ENCODE measurements around the gene PECR.
"Not testable (repeated sequence)": the region's sequence is repeated elsewhere in the genome, so short reads cannot be mapped to it uniquely, and the experiment has no call there.

Gene PECR

DNA sequence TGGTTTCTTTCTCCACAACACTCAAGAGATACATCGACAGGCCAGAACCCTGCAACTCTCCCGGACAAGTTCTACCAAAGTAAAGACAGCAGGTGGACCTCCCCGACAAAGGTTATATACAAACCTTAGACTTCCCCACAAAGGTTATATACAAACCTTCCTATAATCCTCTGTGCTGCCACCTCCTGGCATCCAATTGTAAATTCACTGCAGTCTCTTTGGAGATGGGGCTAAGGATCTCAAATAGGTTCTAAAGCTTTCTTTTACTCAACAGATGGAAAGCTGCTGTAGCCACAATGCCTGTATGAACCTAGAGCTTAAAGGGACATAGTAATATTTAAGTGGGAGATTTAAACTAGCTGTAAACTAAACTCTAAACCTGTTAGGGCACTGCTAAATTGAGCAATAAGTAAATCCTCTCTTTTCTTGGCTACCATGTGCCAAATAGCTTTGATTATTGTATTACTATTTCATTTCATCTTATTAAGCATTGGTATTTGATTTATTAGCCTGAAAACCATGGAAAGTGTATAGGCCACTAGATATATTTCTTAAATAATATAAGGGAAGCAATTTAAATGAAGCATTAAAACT, 58.5 kb downstream of the PECR start:
- peak; percentile 20 for DNase-seq

DNA sequence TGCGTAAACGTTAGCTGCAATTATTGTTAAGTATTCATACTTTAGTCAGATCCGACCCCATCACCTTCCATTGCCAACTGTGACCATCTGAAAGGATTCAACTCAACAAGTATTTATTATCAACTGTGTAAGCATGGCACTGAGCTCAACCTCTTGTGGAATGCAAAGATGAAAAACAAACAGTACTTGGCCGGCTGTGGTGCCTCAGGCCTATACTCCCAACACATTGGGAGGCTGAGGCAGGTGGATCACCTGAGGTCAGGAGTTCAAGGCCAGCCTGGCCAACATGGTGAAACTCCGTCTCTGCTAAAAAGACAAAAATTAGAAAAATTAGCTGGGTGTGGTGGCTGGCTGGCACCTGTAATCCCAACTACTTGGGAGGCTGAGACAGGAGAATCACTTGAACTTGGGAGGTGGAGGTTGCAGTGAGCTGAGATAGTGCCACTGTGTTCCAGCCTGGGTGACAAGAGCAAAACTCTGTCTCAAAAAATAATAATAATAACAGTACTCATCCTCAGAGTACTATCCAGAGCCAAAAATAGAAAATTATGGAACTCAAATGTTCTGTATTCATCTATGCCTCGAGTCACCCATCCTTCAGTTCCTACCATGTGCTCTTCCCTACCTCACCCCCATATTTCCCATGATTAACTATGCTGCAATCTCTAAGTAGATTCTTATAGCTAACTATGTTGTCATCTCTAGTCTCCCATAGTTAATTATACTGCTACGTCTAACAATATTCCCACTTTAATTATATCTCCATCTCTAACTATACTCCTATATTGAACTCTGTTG, 59.6 kb downstream of the PECR start:
- DNase-seq = no peak

GRCh38 chr2:216018709-216019108, 62.9 kb downstream of the PECR start:
- DNase-seq = no peak

- no peak for DNase-seq
Measured at GRCh38 chr2:216017365-216017764, 64.2 kb downstream of the PECR start.

- no peak for DNase-seq
Measured at GRCh38 chr2:216016581-216016980, 65.0 kb downstream of the PECR start.

DNA sequence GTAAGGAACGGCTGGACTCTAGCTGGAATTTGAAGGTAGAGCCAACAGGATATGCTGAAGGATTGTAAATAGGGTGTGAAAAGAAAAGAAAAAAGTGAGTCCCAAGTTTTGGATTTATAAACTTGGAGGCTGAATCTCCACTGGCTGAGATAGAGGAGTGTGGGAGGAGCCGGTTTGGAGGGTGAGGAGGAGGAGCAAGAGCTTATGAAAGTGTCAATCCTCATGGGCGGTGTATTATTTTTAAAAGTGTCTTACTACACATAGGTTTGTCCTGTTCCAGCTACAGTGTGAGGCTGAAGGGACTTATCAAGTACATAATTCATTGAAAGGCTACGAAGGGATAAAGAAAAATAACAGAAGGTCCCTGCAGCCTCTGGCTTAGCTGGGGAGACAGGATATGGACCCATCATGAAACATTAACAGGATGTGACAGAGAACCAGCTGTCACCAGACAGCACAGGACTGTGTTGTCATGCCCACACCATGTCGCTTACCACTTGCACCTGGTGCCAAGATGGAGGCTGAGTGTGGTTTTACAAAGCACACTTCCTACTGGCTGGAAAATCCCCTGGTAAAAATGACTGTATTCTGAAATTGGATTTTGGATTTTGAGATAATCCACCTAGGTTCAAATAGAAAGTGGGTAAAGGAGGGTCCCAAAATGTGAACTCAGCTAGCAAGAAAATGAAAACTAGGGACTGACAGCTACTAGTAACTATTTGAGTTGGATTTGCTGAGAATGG, 65.7 kb downstream of the PECR start:
- peak; percentile 22 for DNase-seq

DNA sequence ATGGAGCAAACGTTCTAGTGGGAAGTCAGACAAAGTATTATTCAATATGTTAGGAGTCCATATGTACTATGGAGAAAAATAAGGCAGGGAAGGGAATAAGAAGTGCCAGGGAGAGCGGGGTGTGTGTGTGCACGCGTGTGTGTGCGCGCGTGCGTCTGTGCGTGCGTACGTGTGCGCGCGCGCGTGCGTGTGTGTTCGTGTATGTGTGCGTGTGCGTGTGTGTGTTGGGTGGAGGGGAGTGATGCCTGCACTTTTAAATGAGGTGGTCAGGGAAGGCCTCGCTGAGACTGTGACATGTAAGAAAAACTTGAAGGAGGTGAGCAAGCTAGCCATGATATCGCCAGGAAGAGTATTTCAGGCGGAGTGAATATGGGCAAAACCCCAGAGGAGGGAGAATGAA, 66.6 kb downstream of the PECR start:
- DNase-seq = no peak

GRCh38 chr2:216014006-216014405, 67.6 kb downstream of the PECR start:
- no peak for DNase-seq

DNA sequence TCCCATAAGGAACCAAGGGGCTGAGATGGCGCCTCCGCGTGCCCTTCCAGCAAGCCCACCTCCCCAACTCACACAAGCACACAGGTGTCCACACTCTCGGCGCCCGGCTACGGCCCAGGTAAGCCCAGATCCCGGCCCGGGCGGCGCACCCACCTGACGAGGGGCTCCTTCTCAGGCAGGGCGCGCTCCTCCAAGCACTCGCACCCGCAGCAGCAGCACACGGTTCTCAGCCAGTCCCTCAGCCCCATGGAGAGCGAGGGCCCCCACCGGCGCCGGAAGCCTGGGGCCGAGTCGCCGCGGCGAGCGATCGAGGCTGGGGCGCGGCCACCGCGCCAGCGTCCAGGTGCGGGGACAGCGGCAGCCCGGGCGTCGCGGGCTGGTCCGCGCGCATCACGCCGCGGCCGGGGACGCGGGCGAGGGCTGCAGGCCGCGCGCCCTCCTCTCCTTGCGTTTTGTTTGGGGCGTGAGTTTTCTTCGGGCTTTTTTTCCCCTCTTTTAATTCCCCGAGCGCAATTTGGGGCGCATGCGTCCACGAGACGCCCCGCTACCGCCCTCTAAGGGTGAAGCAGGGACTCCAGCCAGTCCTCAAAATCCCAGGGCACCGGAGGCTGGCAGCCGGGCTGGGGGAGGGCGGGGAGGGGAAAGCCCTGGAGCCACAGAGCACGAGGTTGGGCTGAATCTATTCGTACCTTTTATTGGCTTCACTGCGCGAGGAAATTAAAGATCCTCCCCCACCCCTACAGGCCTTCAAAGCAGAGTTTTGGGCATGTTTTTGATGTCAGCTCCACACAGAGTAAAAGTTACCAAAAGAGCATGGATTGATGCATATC, 68.3 kb downstream of the PECR start, which contains the start of gene MREG:
Gene MREG, minus strand, starts transcription at position 472 of the 830 bp plus-strand sequence. Its CDS starts 224 bp downstream, at position 248.
- DNase-seq = peak; percentile 73

- no peak for DNase-seq
Measured at GRCh38 chr2:216012830-216013079, 68.9 kb downstream of the PECR start.

DNA sequence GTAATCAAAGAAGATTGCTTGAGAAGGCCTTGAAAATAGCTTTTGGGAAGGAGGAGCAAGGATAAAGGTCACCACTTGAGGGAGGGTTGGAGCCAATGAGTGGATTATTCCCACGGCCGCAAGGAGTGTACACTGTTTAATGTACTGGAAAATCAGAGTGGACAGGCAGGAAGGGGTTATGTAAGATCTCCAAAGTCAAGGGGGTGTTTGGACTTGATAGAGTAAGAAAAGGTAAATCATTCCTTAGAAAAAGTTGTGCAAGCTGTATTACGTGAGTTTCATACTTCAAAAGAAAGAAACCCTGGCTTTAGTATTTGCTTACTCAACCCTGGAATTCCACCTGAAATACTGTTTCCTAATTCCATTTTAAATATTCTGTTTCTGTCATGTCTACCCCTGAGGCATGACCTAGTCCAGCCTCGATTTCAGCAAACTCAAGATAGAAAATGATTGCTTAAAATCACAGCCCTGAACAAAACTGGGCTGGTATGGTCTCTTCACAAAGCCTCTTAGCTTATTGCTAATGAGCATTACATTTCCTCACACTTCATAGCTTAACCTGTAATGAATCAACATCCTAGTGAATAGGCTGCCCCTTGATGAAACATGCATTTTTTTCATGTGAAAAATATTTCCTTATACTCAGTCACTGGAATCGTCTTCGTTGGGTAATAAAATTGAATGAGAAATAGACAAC, 69.3 kb downstream of the PECR start:
- DNase-seq = no peak

DNA sequence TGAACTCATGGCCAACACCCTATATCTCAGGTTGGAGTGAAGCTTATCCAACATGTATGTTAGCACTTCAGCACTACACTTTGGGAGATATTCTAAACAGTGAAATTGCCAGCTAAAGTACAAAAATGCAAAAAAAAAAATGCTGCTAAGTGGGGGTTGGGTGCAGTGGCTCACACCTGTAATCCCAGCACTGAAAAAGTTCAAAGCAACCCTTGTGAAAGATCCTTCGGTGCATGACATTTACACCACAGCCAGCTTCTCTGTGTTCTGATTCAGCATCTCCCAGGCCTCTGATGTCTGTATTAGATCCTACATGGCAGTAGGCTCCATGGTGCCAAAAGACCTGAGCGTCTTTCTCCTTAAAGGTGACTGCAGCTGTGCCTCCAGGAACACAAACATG, 72.4 kb downstream of the PECR start:
- DNase-seq = not testable (repeated sequence)

DNA sequence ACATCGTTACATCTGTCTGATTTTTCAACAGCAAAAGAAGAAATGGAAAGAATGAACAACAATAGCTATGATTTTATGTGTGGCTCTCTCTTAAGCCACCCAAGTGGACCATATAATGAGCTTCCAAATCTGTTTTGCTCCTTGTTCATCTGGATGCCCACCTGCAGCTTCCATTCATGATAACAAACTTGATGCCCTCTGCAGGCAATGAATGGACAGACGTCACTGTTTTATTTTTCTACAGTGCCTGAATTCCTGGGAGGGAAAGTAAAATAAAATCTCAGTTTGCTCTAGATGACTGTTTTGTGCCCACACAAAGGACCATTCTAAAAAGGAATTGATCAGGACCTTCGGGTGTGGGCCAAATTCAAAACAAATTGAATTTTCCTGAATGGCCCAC, 73.2 kb downstream of the PECR start:
- no peak for DNase-seq

DNA sequence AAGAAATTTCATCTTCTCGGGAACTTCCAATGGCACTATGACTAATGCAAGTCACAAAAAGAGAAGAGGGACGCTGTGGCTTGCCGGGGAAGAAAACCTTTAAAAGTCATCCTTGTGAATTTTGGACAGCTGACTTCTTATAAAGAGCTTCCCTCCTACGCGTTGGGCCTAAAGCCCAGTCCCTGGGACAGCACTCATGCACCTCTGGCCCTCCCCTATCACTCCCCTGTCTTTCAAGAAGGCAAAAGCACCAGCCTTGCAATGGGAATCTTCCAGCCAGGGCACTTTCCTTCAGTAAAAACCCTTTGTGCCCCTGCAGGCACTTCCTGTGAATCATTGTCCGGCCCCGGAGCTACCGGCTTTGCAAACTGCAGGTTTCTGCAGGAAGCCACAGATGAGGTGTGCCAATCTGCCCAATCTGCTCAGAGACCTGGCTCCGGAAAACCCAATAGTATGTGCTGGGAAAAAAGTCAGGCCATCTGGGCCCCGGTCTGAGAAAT, 75.4 kb downstream of the PECR start:
- DNase-seq = peak; percentile 12

DNA sequence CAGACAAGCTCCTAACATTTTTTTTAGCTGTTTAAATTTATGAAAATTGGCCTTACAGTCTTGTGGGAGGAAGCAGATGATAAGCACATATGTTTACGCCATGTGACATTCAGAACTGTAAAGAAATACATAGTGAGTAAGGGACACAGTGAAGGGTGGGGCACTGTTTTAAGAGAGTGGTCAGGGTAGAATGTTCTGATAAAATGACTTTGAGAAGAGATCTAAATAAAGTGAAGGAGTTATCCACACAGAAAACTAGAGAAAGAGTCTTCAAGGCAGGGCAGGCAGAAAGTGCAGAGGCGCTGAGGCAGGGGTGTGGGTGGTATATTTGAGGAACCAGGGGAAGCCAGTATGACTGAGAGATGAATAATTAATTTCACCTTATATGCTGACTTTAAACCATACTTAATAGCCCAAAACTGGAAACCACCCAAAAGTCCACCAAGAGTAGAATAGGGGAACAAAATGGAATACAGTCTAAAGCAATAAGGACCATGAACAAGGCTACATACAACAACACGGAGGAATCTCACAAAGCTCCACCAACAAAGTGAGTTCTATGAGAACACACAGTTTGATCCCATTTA, 76.8 kb downstream of the PECR start:
- DNase-seq = no peak

DNA sequence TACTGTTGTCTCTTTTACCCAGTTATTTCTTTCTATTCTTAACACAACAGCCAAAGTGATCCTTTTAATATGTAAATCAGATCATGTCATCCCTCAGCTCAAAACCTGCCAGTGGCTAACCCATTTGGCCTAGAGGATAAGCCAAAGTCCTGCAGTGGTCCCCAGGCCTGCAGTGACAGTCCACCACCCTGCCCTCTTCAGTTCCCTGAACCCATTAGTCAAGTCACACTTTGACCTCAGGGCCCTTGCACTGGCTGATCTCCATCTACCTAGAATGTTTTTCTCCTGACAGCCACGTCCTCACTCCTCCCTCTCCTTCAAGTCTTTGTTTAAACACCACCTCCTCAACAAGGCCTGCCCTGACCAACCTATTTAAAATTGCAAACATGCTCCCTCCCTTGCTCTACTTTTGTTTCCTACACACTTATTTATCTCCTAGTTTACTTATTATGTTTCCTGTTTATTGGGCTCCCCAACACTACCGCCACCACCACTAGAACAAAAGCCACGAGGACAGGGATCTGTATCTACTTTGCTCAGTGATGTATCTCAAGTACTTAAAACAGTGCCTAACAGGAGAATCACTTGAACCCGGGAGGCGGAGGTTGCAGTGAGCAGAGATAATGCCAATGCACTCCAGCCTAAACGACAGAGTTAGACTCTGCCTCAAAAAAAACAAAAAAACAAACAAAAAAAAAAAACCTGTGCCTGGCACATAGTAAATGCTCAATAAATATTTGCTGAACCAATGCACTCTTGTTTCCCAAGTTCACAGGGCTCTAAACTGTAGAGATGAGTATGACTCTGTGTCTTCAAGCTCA, 77.5 kb downstream of the PECR start:
- DNase-seq = no peak

- DNase-seq = no peak
Measured at GRCh38 chr2:216002693-216003092, 78.9 kb downstream of the PECR start.

DNA sequence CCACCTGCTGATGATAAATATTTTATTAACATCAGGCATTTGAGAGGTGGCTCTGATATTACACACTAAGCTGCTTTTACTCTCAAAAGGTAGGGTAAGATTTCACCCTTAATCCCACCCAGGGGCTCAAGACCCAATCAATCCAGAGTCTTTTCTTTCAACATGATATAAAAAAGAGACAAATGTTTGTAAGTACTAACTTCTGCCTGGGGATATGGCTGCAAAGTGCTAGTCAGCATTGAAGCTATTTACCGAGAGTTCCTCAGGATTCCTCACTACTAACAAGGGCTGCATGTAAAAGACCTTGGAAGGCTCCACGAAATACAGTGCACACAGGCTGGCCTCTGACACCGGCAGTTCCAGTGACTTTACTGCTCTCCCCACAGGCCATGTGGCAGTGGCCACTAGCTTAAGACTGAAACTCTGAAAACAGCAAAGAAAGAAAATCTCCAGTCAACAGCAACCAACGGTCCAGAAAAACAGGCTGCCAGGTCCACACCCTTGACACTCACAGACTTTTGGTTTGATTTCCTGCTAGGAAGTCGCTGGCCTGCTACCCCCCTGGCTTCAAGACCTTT, 79.4 kb downstream of the PECR start:
- DNase-seq = no peak

GRCh38 chr2:216001216-216002100, 80.2 kb downstream of the PECR start:
- DNase-seq = no peak

GRCh38 chr2:215998636-215999035, 83.0 kb downstream of the PECR start:
- DNase-seq = no peak
